ENCODE measurements around the gene LCORL. TPM values are rescaled to one million over a fixed set of nuclear protein-coding genes. Genes with fewer than 3 reads are reported as not detected.
"Not testable (repeated sequence)": the region's sequence is repeated elsewhere in the genome, so short reads cannot be mapped to it uniquely, and the experiment has no call there.

LCORL gene
- polyA plus RNA-seq, 2 of the 4 experiments (the other 2 are of a cell fraction) = 6.4 to 9.7 TPM

DNA sequence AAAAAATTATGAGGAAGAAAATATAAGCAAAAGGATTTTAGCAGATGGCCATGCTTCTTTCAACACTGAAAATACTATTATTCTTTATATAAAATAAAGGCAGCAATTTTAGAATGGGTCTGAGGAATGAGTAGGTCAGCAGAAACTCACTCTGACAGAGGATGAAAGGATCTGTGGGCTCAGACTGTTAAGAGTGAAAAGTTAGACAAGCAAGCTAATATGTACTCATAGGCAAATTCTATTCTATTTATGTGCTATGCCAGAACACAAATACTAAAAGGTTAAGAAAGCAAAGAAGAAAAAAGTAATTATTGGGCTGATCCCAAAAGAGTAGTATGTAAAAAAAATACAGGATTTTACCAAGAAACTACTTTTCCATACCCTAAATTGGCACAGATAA, 13.9 kb downstream of the LCORL start:
- POLR2A ChIA-PET = no interaction called here
- no peak for FAIRE-seq
- no peak for ATAC-seq
- CTCF ChIA-PET = no interaction called here
- Histone ChIP-seq H3K4me1 (no peaks in the 10 kb centered on the region), H3K9me3 (no peaks in the 10 kb centered on the region), H3K27ac (no peak overlapping the region), H3K4me2 (no peak overlapping the region), H3K4me3 (no peak overlapping the region)
- DNase-seq (ENCODE audit: low read depth in 1 of 2, low spot score in 1 of 2) = no peak
- TF ChIP-seq SREBF2 (IDR thresholded peaks at IDR 0.05) = no peak

DNA sequence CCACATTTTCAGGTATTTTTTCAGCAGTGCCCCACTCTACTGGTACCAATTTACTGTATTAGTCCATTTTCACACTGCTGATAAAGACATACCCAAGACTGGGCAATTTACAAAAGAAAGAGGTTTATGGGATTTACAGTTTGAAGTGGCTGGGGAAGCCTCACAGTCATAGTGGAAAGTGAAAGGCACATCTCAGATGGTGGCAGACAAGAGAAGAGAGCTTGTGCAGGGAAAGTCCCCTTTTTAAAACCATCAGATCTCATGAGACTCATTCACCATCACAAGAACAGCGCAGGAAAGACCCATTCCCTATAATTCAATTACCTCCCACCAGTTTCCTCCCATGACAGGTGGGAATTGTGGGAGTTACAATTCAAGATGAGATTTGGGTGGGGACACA, 15.1 kb downstream of the LCORL start:
- POLR2A ChIA-PET; CTCF ChIA-PET; DNase-seq (ENCODE audit: low read depth in 1 of 2, low spot score in 1 of 2); H3K4me2 ChIP-seq; ATAC-seq; H3K4me3 ChIP-seq; H3K9me3 ChIP-seq; H3K4me1 ChIP-seq; H3K27ac ChIP-seq; FAIRE-seq: not testable (repeated sequence)
- WGBS (ENCODE audit: missing lambda C conversion rate) = 94% methylated on average over 1 of the region's 1 CpG

DNA sequence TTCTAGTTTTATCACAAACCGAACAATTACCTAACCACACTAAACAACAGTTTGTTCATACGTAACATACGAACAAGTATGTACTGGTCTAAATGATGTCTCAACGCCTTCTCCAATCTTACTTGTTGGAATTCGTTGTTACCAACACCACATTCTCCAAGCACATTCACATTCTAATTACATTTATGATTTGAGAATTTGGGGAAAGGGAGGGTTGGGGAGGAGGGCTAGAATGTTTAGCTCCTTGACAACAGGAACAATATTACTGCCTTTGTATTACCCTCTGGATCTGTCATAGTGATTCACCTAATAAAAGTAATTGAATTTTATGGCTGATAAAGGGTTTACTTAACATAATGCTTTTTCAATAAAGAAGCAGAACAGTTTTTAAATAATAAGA, 24.4 kb downstream of the LCORL start:
- CTCF ChIA-PET = interaction anchor here (1.0 kb wide), 1 partner anchor 12 kb away, joined by 3 read pairs; no protein-coding TSS in a partner anchor
- FAIRE-seq (no peak), ATAC-seq (no peak), DNase-seq (ENCODE audit: low read depth in 1 of 2, low spot score in 1 of 2) (no peak)
- Histone ChIP-seq H3K4me2 (no peak overlapping the region), H3K4me1 (no peaks in the 10 kb centered on the region), H3K4me3 (no peak overlapping the region), H3K9me3 (no peaks in the 10 kb centered on the region), H3K27ac (no peak overlapping the region)
- WGBS (ENCODE audit: missing lambda C conversion rate) = 86% methylated on average over 5 of the region's 5 CpGs
- TF ChIP-seq NR3C1 (IDR thresholded peaks at IDR 0.05) (no peak), RNF2 (IDR thresholded peaks at IDR 0.05; ENCODE audit: borderline replicate concordance, low read depth) (no peak), CHD4 (IDR thresholded peaks at IDR 0.05; ENCODE audit: borderline replicate concordance) (no peak), USF2 (IDR thresholded peaks at IDR 0.05) (no peak), ZFP36 (IDR thresholded peaks at IDR 0.05; ENCODE audit: borderline replicate concordance, partially characterized antibody) (no peak), JUNB (IDR thresholded peaks at IDR 0.05) (no peak), SMC3 (IDR thresholded peaks at IDR 0.05) (no peak)
- POLR2A ChIA-PET = no interaction called here

DNA sequence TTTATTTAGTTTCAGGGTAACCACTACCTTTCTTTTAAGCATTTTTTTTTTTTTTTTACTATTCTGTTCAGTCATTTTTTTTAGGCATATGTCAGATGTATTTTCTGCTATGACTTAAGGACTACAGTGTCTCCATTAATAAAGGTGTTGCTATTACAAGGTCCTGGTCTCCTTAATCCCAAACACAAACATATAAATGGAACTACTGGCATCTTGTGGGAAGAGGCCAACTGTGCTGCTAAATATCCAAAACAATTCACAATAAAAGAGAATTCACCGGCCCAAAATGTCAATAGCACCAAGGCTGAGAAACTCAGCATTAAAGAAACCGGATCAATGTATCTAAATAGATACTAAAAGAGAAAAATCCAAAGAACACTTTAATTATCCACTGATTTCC, 26.4 kb downstream of the LCORL start:
- no peak overlapping the region for H3K27ac ChIP-seq
- DNase-seq (ENCODE audit: low read depth in 1 of 2, low spot score in 1 of 2) = no peak
- CTCF ChIA-PET = no interaction called here
- TF ChIP-seq TP53 (CRISPR knock-in tag; IDR thresholded peaks at IDR 0.05) (no peak), CHD4 (IDR thresholded peaks at IDR 0.05; ENCODE audit: borderline replicate concordance) (no peak), CBX8 (IDR thresholded peaks at IDR 0.05) (no peak), MAZ (IDR thresholded peaks at IDR 0.05; ENCODE audit: borderline replicate concordance, low read depth, low read length) (no peak), ZNF302 (CRISPR knock-in tag; IDR thresholded peaks at IDR 0.05) (no peak), CEBPB (IDR thresholded peaks at IDR 0.05) (no peak), SREBF2 (IDR thresholded peaks at IDR 0.05) (no peak), USF2 (IDR thresholded peaks at IDR 0.05) (no peak), HOXB5 (CRISPR knock-in tag; IDR thresholded peaks at IDR 0.05) (no peak), FOSB (CRISPR knock-in tag; IDR thresholded peaks at IDR 0.05) (no peak), NPAS2 (CRISPR knock-in tag; IDR thresholded peaks at IDR 0.05; ENCODE audit: borderline replicate concordance) (no peak), SMC3 (IDR thresholded peaks at IDR 0.05) (no peak), TFCP2L1 (CRISPR knock-in tag; IDR thresholded peaks at IDR 0.05) (no peak), NR3C1 (IDR thresholded peaks at IDR 0.05) (no peak)
- TF ChIP-seq, protein P1, sequence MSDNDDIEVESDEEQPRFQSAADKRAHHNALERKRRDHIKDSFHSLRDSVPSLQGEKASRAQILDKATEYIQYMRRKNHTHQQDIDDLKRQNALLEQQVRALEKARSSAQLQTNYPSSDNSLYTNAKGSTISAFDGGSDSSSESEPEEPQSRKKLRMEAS (IDR thresholded peaks at IDR 0.05) = no peak
- no peak overlapping the region for H3K4me3 ChIP-seq
- POLR2A ChIA-PET = no interaction called here
- 56% methylated on average over 2 of the region's 2 CpGs for WGBS (ENCODE audit: missing lambda C conversion rate)
- H3K4me2 ChIP-seq = no peak overlapping the region
- no peak for ATAC-seq
- no peak for FAIRE-seq
- no peaks in the 10 kb centered on the region for H3K9me3 ChIP-seq
- H3K4me1 ChIP-seq = no peaks in the 10 kb centered on the region

Measured in A549 (cell line).